Germinal center (tissue), 1 donor: Measurements from ENCODE around the gene RTKN.

ENCODE experiments used
- DNase-seq: peaks from one replicate; pipeline ENCODE4 v3.0.0; 2012; ENCODE audit warnings: mixed read lengths, low spot score

RTKN gene

DNA sequence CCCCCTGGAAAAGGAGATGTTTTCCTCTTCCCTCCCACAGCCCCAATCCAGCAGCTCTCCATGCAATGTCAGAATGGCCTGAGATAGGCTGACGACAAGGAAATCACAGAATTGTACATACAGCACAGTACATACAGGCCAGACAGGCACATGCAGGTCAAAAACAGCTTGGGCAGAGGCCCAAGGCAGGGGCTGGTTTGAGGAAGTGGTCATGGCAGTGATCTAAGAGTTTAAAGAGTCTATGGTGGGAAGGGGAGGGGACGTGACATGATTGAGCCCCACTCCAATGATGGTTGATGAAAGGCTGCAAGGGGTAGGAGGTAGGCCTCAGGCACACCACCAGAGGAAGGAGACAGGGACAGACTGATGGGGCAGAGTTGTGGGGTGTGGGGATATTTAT lies 65.9 kb downstream of the RTKN start:
- DNase-seq: no peak
